ENCODE data around the gene RDH5.

RDH5 gene

GRCh38 chr12:55700255-55701018 lies 19.8 kb upstream of the RDH5 start:
- TF ChIP-seq CTCF (IDR thresholded peaks at IDR 0.05; ENCODE audit: insufficient read depth, missing control alignments), result no peak
- FAIRE-seq (no peak), DNase-seq (ENCODE audit: insufficient read length, low spot score) (no peak)

GRCh38 chr12:55702861-55703260 lies 17.3 kb upstream of the RDH5 start:
- no peak for TF ChIP-seq CTCF (IDR thresholded peaks at IDR 0.05; ENCODE audit: insufficient read depth, missing control alignments)
- FAIRE-seq, result no peak
- no peak for DNase-seq (ENCODE audit: insufficient read length, low spot score)

- no peak for DNase-seq (ENCODE audit: insufficient read length, low spot score)
- no peak for TF ChIP-seq CTCF (IDR thresholded peaks at IDR 0.05; ENCODE audit: insufficient read depth, missing control alignments)
- FAIRE-seq, result no peak
Observed at GRCh38 chr12:55703288-55703687, 16.9 kb upstream of the RDH5 start.

GRCh38 chr12:55703901-55704761 lies 16.1 kb upstream of the RDH5 start:
- FAIRE-seq, result no peak
- TF ChIP-seq CTCF (IDR thresholded peaks at IDR 0.05; ENCODE audit: insufficient read depth, missing control alignments), result no peak
- no peak for DNase-seq (ENCODE audit: insufficient read length, low spot score)

GRCh38 chr12:55704824-55705718 lies 15.1 kb upstream of the RDH5 start:
- no peak for TF ChIP-seq CTCF (IDR thresholded peaks at IDR 0.05; ENCODE audit: insufficient read depth, missing control alignments)
- FAIRE-seq (no peak), DNase-seq (ENCODE audit: insufficient read length, low spot score) (no peak)

- TF ChIP-seq CTCF (IDR thresholded peaks at IDR 0.05; ENCODE audit: insufficient read depth, missing control alignments), result no peak
- FAIRE-seq (no peak), DNase-seq (ENCODE audit: insufficient read length, low spot score) (no peak)
Observed at GRCh38 chr12:55705782-55706402, 14.3 kb upstream of the RDH5 start.

Measured in D721Med (cell line).